HG02870 (cell line): Measurements from ENCODE around the gene FLCN.

Source experiments
- ATAC-seq: cut with Tn5 transposase; IDR thresholded peaks from one replicate; pipeline ENCODE4 v1.9.1; 2021; ENCODE audit warnings: mild to moderate bottlenecking, moderate library complexity; ENCODE audit not compliant: unreplicated experiment

The FLCN gene

GRCh38 chr17:17170346-17170985, 66.5 kb downstream of the FLCN start:
- ATAC-seq: no peak

- ATAC-seq: no peak
Observed at GRCh38 chr17:17169396-17169795, 67.6 kb downstream of the FLCN start.

GRCh38 chr17:17168401-17168800, 68.6 kb downstream of the FLCN start:
- ATAC-seq: no peak

GRCh38 chr17:17167986-17168385, 69.0 kb downstream of the FLCN start:
- ATAC-seq: no peak

GRCh38 chr17:17167356-17167755, 69.6 kb downstream of the FLCN start:
- no peak for ATAC-seq

DNA sequence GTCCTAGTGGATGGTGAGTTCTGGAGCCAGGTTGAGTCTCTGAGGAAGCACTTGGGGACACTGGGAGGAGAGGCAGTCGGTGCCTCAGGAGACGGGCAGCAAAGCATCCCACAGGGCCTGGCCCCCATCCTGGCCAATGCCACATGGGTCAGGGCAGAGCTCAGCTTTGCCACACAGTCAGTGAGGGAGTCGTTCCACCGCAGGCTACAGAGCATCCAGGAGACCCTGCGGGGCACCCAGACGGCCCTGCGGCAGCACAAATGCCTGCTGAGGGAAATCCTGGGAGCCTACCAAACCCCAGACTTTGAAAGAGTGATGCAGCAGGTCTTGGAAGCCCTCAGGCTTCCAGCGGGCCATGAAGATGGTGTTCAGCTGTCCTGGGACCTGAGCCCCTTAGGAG, 70.5 kb downstream of the FLCN start:
- ATAC-seq: no peak

DNA sequence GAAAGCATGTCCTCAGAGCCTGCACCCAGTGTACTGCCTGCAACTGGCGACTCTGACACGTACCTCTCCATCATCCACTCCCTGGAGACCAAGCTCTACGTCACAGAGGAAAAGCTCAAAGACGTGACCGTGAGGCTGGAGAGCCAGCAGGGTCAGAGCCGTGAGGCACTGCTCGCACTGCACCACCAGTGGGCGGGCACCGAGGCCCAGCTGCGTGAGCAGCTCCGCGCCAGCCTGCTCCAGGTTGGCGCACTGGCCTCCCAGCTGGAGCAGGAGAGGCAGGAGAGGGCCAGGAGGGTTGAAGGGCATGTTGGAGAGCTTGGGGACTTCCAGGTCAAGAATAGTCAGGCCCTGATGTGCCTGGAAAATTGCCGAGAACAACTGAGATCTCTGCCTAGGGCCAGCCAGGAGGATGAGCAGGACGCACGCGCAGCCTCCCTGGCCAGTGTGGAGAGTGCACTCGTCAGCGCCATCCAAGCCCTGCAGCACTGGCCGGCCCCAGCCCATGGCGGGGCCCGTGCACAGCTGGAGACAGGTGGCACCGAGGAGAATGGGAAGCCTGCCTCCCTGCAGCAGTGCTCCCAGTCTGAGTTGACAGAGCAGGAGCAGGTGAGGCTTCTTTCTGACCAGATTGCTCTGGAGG, 71.2 kb downstream of the FLCN start:
- ATAC-seq: no peak

DNA sequence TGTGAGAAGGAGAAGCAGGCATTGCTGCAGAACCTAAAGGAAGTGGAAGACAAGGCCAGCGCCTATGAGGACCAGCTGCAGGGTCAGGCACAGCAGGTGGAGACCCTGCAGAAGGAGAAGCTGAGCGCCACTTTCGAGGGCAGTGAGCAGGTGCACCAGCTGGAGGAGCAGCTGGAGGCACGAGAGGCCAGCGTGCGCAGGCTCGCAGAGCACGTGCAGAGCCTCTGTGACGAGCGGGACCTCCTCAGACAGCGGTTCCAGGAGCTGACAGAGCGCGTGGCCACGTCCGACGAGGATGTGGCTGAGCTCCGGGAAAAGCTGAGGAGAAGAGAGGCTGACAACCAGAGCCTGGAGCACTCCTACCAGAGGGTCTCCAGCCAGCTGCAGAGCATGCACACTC, 72.3 kb downstream of the FLCN start:
- no peak for ATAC-seq

DNA sequence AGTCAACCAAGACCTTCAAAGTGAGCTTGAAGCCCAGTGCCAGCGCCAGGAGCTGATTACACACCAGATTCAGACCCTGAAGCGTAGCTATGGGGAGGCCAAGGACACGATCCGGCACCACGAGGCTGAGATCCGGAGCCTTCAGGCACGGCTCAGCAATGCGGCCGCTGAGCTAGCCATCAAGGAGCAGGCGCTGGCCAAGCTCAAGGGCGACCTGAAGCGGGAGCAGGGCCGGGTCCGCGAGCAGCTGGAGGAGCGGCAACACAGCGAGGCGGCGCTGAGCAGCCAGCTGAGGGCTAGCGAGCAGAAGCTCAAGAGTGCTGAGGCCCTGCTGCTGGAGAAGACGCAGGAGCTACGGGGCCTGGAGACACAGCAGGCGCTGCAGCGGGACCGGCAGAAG, 72.8 kb downstream of the FLCN start:
- ATAC-seq: no peak
